SKM-1 treated with dmso at 0.1 percent for 144 hours (cell line): Measurements from ENCODE around the gene RASGRF2.

Experiments
- DNase-seq: peaks from one replicate; lab custom pipeline; 2025; ENCODE audit not compliant: unreplicated experiment; lab: John Stamatoyannopoulos, UW

Gene RASGRF2

DNA sequence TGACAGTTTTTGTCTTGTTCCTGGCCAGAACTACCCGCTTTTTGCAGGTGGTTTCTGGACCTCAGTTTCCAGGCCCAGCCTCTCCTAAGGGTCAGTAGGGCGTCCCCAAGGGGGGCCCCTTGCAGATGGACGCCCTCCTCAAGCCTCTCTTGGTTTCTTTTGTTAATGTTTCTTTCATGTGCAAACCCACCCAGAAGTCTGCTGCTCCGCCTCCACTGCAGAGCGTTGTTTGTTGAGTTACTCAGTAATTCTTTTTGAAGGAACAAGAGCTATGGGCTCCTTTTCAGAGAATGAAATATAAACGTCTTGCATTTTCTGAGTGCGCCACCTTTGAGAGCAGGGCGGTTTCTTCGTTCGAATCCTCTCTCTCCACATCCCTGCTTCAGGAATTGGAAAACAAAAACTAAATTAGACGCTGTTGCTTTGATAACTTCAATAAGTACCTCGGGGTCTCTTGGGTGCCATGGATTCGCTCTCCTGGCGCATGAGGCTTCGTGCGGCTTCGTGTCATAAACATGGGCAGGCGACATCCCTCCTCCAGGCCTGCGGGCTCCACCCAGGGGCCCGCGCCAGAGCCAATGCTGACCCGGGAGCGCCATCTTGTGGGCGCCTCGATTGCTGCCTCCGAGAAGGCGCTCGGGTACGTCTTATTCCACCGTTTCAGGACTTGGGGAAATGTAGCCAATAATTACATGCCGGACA lies 234.6 kb downstream of the RASGRF2 start:
- DNase-seq: peak; percentile 79

DNA sequence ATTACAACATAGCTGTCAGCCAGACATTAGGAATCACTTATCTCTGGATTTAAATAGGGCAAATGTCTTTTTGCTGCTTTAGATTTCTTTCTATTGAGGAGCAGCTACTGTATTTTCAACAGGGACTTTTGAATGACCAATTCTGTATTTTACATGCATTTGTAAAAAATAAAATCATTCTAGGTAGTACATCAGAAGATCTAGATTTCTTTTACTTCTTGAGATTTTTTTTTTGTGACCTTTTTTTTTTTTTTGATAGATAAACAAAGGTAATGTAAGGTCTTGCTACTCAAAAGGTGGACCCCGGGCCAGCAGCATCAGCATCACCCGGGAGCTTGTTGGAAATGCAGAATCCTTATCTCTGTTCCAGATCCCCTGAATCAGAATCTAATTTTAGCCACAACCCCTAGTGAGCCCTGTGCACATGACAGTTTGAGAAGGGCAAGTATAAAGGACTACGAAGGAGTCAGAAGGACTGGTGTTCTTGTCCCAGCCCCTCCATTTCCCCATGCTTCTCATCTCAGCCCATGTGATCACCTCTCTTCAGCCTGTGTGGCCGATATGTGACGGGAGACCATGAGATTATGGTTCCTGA lies 235.3 kb downstream of the RASGRF2 start:
- DNase-seq: no peak

DNA sequence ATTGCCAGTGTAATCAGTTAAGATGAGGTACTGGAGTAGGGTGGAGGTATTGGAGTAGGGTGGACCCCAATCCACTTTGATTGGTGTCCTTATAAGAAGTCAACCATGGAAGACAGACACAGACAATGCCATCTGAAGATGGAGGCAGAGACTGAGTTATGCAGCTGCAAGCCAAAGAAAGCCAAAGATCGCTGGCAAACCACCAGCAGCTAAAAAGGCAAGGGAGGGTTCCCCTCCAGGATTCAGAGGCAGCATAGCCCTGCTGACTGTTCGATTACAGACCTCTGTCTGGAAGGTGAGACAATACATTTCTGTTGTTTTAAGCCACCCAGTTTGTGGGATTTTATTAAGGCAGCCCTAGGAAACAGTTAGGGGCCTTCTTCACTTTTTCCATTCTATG lies 242.5 kb downstream of the RASGRF2 start:
- DNase-seq: no peak

DNA sequence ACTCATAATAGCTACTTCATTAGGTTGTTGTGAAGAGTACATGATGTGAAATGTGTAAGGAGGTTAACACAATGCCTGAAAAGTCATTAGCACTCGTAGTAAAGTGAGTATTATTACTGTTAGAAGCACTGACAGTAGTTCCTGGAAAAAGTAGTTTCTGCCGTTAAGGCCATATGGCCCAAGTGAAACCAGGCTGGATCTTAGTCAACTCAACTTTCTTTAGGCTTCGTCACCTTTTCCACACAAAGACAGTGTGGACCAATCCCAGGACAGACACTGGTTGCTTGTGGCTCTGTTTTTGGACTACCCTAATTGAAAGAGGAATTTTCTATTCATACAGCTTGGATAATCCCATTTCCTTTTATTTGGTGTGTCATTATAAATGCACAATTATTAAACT lies 243.6 kb downstream of the RASGRF2 start:
- no peak for DNase-seq

DNA sequence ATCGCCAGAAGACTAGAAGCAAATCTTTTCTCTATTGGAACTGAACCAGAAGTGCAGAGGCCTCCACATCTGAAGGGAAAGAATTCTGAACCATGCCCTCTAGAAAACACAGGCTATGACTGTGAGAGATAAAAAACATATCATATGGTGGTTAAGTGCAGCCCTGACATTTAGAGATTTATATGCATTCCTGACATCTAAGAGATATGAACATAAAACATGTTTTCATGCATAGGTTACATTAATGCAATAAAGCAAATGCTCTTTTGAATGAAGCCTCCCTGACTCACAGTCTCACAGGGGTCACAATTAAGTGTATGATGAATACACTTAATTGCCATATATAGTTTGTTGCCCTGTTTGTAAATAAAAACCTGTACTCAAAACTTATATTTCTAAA lies 244.0 kb downstream of the RASGRF2 start:
- no peak for DNase-seq

DNA sequence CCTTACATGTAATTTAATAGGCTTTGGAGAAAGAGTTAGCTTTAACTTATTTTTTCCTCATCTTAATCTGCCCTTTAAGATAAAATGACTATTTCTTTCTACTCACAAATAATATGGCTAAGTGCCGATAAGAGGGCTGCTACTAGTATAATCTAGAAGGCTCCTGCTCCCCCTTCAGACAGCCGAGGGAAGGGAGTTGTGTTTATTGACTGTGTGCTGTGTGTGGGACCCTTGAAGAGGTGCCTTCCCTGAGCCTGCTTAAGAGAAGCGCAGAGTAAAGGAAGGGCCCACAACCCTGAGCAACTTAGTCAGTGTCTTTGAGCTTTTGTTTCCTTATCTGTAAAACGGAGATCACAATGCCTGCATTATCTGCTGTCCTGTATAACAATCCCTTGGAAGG lies 244.9 kb downstream of the RASGRF2 start:
- no peak for DNase-seq

DNA sequence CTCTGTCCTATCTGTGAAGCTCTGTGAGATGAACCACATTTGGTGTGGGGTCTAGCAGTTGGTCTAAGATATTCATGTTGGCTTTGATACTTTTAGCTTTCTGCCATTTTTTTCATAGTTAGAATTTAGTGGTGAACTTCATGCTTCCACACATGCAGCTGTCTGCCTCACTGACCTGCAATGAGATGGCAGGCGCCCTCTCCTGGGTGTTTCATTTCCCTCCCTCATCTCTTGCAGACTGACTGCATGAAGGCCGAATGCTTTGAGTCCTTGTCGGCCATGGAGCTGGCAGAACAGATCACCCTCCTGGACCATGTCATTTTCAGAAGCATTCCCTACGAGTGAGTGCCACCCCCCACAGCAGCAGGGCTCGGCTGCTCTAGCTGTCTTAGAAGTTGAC lies 246.8 kb downstream of the RASGRF2 start:
- no peak for DNase-seq

DNA sequence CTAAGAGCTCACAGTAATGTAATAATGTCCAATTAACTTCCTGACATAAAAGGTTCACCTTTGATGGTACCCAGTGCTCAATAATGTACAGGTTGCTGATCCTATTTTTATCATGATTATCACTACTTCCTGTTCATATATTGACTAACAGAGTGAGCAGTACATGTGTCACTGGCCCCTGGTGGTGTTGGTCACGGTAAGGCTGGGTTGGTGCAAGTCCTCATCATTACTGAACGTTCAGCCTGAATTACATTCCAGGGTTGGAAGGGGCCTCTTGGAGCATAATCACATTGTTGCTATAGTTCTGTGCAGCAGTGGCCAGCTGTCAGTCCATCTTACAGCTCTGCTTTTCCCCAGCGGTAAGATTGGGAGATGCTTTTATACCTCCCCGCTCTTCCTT lies 248.7 kb downstream of the RASGRF2 start:
- no peak for DNase-seq

DNA sequence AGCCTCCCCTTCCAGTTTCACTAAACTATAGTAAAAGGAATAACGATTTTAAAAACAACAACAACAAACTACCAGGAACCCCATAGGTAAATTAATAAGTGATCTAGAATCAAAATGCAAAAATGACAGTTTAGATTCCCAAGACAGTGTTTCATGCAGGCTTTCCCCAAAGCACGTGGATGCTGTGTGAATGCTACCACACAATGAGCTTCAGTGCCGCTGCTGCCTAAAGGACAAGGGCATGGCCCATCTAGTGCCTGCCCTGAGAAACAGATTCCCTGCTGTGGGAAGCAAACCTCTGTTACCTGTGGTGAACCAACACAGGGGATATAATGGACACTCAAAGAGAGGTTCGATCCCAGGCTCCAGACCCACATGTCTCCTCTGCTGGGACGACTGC lies 249.2 kb downstream of the RASGRF2 start:
- DNase-seq: no peak

DNA sequence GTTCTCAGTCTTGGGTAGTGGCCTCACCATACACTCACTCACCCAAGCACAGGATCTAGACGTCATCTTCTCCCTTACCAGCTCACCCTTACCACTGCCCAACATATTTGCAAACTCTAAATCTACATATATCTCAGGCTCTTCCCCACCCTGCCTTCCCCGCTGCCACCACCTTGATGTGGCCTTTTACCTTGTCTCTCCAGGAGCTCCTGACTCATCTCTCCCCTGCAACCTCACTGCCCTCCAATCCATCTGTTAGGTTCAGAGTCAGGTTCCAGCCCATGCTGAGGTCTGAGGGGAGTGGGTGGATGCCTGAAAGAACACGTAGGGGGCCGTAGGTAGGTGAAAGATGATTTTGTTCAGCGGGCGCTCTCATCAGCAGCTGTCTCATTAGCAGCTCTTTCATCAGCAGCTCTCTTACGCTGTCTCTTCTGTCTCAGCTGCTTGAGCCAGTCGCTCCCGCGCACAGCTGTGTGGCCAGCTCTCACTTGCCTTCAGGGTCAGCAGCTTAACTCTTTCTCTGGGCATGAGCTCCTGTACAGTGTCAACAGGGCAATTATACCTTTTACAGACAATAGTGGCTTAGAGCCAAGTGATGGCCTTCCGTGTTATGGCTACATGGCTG lies 249.8 kb downstream of the RASGRF2 start:
- no peak for DNase-seq

DNA sequence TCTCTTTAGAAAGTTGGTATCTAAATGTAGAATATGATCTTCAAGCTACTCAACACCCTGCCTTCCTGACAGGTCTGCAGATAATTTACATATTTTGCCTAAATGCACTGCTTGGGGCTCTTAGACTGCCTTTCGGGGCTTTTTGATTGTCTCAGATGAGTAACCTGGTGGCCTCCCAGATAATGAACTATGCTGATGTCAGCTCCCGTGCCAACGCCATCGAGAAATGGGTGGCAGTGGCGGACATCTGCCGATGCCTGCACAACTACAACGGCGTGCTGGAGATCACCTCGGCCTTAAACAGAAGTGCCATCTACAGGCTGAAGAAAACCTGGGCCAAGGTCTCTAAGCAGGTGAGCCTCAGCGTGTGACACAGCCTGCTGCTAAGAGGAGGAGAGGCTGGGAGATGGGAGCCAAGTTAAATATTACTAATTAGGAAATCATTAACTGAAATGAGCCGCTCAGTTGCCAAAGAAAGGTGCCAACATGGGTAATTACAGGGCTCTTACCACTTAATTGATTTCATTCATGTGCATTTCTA lies 252.1 kb downstream of the RASGRF2 start:
- DNase-seq: no peak

DNA sequence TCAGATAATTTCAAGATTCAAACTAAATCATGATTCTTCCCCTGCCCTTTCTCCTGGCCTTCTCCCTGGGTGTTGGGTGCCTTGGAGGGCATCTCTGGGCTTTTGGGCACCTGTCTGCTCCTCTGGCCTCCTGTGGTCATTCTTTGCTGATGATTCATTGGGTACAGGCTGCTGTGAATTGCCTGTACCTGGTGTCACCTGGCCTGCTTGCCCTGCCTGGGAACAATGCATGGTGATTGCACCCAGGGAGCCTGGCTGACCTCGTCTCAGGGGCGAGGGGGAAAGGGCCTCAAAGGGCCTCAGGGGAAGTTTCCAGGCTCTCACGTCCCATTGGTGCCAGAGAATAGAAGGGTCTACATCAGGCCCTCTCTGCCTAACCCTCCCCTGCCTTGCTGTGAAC lies 252.9 kb downstream of the RASGRF2 start:
- no peak for DNase-seq

DNA sequence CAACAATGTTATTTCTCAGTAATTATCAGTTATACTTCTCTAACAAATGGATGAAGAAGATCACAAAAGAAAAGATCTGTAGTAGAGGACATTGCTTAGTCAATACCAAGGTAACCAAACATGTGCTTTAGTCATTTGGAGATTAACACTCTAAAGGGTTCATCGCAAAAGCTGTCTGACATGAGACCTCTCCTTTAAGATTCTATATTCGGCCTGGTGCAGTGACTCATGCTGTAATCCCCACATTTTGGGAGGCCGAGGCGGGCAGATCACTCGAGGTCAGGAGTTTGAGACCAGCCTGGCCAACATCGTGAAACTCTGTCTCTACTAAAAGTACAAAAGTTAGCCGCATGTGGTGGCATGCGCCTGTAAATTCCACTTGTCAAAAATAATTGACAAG lies 254.7 kb downstream of the RASGRF2 start:
- DNase-seq: no peak

DNA sequence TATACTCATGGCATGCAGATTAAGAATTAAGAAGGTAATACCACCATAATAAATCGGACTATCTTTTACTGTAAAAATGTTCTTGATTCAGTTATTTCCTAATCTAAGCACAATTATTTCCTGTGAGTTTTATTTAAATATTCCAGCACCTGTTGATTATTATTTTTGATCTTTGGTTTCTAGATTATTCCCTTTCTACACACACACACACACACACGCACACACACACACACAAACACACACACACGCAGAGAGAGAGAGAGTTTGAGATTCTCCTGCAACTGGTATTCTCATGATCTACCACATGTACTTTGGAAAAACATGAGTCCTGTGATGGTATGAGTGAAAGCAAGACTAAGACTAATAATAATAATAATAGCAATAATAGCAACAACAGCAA lies 256.0 kb downstream of the RASGRF2 start:
- no peak for DNase-seq

DNA sequence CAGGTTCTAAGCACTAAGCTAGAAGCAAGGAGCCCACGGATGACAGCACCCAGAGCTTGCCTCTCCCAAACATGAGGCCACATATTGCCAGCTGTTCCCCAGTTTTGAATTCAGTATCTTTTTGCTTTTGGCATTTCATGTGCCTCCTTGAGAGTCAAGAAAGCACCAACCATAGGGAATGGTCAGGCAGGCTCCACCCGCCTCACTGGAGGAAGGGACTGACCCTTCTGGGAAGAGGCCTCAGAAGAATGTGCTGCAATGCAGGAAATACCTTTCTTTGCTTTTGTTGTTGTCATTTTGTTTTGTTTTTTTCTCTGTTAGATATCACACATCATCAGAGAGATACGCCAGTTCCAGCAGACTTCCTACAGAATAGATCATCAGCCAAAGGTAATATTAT lies 259.2 kb downstream of the RASGRF2 start:
- DNase-seq: no peak

DNA sequence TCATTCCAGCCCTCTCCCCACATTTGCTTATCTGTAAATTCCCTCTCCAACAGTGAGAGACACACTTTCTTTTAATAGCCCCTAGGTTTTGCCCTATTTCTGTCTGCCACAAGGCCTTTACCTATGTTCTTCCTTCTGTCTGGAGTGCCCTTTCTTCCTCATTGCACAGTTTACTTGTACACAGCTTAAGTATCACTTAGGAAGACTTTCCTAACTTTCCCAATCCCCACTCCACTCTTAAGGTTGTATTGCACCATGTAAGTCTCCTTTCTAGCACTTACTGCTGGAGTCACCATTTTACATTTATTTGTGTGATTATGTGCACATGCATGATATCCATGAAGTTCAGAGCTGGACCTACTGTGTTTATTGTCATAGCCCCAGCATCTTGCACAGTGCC lies 262.1 kb downstream of the RASGRF2 start:
- DNase-seq: no peak

DNA sequence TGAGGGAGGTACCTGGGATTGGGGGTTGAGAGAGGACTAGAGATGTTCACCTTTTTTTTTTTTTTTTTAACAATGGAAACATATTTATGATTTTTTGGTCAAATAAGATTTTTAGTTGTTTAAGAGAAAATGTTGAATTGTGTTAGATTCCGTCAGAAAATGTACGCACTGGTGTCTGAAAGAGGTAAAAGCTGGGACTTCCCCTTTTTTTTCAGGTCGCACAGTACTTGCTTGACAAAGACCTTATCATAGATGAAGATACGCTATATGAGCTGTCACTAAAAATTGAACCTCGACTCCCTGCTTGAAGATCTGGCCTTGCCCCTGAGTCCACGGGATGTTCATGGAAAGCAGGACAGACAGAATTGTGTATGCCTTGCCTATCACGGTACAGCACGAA lies 265.3 kb downstream of the RASGRF2 start:
- no peak for DNase-seq

DNA sequence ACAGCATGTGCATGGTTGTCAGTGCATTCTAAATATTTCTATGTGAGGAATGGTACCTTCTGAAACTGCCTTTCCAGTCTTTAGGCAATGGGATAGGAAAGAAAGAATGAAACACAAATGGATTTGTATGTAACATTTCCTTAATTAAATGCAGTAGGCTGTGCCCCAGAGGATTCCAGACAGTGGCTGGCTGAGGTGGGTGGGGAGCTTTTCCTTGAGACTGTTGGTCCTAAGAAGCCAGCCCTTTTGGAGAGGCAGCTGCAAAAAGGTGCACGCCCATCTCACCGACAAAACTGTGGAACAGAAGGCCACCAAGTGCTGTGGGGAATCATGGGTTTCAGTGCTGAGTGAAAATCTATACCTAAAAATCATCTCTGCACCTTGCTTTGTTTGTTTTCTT lies 266.1 kb downstream of the RASGRF2 start:
- DNase-seq: no peak

DNA sequence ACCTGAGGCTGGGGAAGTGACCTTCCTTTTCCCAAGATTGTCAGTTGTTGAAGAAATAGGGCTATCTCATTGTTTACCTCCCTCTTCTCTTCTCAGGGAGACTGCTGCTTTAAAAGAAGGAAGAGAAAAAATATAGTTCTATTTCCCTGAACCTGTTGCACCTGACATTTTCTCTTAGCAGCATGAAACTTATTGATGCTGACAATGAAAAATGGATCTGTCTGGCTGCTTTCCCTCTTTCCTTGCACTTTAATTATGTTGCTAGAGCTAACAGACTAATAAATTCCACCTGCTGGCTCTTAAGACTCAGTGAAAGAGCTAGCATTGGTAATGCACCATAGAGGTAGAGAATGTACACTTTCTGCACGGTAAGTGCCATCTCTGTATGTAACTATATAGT lies 266.8 kb downstream of the RASGRF2 start:
- no peak for DNase-seq

DNA sequence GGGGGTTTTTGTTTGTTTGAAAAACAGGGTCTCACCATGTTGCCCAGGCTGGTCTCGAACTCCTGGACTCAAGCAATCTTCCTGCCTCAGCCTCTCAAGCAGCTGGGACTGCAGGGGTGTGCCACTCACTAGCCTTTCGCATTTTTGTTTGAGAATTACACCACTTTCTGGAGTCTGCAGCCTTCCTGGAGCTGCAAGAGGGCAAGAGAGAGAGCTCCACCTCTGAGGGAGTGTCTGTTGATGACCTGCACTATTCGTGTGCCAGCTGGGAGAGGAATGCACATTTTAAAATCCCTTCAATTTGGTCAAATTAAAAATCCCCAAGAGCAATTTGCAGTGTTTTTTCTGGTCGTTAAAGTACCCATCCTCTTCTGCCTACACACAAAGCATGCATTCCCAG lies 267.9 kb downstream of the RASGRF2 start:
- no peak for DNase-seq

DNA sequence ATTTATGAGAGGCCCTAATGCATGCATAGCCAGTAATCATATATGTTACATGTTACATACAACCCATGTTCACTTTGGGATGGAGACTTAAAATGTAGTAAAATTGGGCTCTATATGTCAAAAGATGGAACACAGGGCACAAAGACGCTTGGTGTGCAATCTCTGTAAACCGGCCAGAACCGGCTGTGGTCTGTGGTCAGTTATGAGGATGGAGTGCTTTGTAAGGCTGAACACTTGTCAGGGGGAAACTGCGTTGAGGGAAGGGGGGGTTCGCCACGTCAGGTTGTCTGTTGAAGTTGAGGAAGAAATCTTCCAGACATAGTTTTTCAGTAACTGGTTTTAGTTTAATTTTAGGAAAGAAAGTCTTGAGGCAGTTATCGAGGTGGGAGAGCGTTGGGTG lies 270.3 kb downstream of the RASGRF2 start:
- no peak for DNase-seq

DNA sequence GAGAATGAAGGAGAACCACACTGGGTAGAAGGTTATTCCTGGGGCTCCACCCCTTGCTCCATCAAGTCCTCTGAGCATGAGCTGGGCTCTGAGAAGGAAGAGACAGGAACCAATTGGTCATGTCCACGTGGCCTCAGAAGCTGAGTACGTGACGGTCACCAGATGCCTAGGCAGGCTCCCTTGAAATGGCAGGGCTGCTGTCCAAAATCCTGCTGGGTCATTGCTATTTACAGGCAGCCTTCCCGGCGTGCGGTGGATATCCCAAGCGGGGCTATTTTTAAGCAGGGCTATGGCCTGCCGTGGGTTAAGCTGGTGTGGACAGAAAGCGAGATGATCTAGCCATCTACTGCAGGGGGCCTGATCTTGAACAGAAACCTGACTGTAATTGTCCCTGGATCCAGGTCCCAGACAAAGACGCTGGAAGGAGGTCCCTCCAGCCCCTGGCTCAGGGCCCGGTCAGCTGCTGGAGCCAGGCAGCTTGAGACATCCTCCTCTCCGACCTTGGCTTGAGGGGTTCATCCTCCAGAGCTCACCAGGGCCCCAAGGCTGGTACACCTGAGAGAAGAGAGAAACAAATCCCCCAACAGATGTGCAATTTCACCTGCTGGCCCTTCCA lies 272.4 kb downstream of the RASGRF2 start:
- no peak for DNase-seq
